Hepatocyte (in vitro differentiated cells): ENCODE results near the gene MPP7.

Experiments used
- EZH2 ChIP-seq: fragments of 200-600 bp; sonication (generic); IDR thresholded peaks from 2 replicates; pipeline ENCODE4 v1.6.1; 2016; ENCODE audit warnings: antibody characterized with exemption, mild to moderate bottlenecking, borderline replicate concordance
- TF ChIP-seq, protein P1 (sequence below): fragments of 200-600 bp; sonication (generic); IDR thresholded peaks from 2 replicates; pipeline ENCODE4 v1.5.1; 2016; ENCODE audit warnings: antibody characterized with exemption, mild to moderate bottlenecking; ENCODE audit not compliant: poor library complexity

DNA sequence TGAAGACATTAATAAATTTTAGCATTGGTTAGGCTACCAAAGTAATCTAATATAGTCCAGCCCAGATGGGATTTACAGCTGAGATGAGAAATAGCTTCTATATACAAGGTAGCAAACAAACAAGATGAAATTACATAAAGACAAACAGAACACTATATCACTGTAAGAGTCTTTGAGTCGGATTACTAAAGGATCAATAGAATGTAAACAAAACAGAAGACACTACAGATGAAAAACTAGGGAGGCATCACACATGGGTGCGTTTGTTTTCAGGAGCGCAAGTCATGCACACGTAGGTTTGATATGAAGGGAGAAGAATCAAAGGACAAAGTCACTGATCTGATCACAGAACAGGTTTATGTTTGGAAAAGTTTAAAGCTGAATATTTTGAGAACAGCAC is 26.5 kb downstream of the MPP7 start:
- TF ChIP-seq EZH2: no peak
- TF ChIP-seq, protein P1, sequence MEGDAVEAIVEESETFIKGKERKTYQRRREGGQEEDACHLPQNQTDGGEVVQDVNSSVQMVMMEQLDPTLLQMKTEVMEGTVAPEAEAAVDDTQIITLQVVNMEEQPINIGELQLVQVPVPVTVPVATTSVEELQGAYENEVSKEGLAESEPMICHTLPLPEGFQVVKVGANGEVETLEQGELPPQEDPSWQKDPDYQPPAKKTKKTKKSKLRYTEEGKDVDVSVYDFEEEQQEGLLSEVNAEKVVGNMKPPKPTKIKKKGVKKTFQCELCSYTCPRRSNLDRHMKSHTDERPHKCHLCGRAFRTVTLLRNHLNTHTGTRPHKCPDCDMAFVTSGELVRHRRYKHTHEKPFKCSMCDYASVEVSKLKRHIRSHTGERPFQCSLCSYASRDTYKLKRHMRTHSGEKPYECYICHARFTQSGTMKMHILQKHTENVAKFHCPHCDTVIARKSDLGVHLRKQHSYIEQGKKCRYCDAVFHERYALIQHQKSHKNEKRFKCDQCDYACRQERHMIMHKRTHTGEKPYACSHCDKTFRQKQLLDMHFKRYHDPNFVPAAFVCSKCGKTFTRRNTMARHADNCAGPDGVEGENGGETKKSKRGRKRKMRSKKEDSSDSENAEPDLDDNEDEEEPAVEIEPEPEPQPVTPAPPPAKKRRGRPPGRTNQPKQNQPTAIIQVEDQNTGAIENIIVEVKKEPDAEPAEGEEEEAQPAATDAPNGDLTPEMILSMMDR: no peak
